Spleen (tissue), 11 donors: ENCODE data around the gene DDX17. TPM values are rescaled to one million over a fixed set of nuclear protein-coding genes. Genes with fewer than 3 reads are reported as not detected.

Experiments used
- DNase-seq: peaks from one replicate; pipeline ENCODE4 v3.0.0-alpha.2; 2020
- H3K27ac ChIP-seq, 8 donors: fragments of 200-600 bp; sonication (generic) in 7 of 8; 1 replicate in 4 of 8; 2 replicates in 4 of 8; pipeline versions ENCODE4 v1.5.0 to v1.8.0; 2016 to 2021; ENCODE audit warnings: inconsistent platforms in 4 of 8, mild to moderate bottlenecking in 4 of 8, moderate library complexity in 1 of 8
- H3K27me3 ChIP-seq, 7 donors: fragments of 200-600 bp; sonication (generic) in 6 of 7; replicated peaks in 1 of 7; 1 replicate in 4 of 7; 2 replicates in 3 of 7; pipeline versions ENCODE4 v1.5.0 to v1.8.0; 2016 to 2021; ENCODE audit warnings: inconsistent platforms in 3 of 7, mild to moderate bottlenecking in 1 of 7
- H3K36me3 ChIP-seq, 6 donors: fragments of 200-600 bp; sonication (generic) in 5 of 6; 1 replicate in 4 of 6; 2 replicates in 2 of 6; pipeline versions ENCODE4 v1.5.0 to v1.8.0; 2016 to 2021; ENCODE audit warnings: inconsistent platforms in 2 of 6
- H3K4me1 ChIP-seq, 6 donors: fragments of 200-600 bp; sonication (generic) in 5 of 6; 1 replicate in 3 of 6; 2 replicates in 3 of 6; pipeline versions ENCODE4 v1.5.0 to v1.8.0; 2016 to 2021; ENCODE audit warnings: inconsistent platforms in 3 of 6
- H3K4me3 ChIP-seq, 8 donors: fragments of 200-600 bp; sonication (generic) in 7 of 8; 1 replicate in 4 of 8; 2 replicates in 4 of 8; pipeline versions ENCODE4 v1.5.0 to v1.8.0; 2016 to 2021; ENCODE audit warnings: inconsistent platforms in 4 of 8, mild to moderate bottlenecking in 4 of 8, moderate library complexity in 2 of 8
- H3K9me3 ChIP-seq, 8 donors: fragments of 200-600 bp; sonication (generic) in 7 of 8; 1 replicate in 4 of 8; 2 replicates in 4 of 8; pipeline versions ENCODE4 v1.5.0 to v1.8.0; 2016 to 2021; ENCODE audit warnings: inconsistent platforms in 4 of 8
- POLR2A ChIP-seq, 3 donors: fragments of 450-650 bp; IDR thresholded peaks; one replicate each; pipeline ENCODE4 v1.5.1; 2017; ENCODE audit warnings: antibody characterized with exemption in 3 of 3, mild to moderate bottlenecking in 1 of 3
- POLR2AphosphoS5 ChIP-seq, 3 donors: sonication (generic); formaldehyde crosslinking; IDR thresholded peaks; one replicate each; pipeline ENCODE4 v1.5.1; 2017; ENCODE audit warnings: antibody characterized with exemption in 3 of 3
- WGBS, 5 donors: extraction: QIAGEN DNeasy Blood & Tissue Kit in 3 of 5; methylation state at CpG; one replicate each; pipeline versions ENCODE4 v1.1.5 to v1.1.7; 2013 to 2018; 5-methylcytosine and 5-hydroxymethylcytosine counted together
- intact Hi-C: fragments of 100-400 bp; cut with DNase I; formaldehyde crosslinking; loops from one replicate; pipeline ENCODE4 v1.15.0; 2023; ENCODE audit warnings: low total_unique reads
- polyA plus RNA-seq, 3 donors: library from polyadenylated mRNA; stranded (reverse); fragments of 200-250 nt; gene quantifications; one replicate each; pipeline ENCODE4 v1.2.1, GENCODE V29; 2013
- total RNA-seq, 7 donors: library from RNA; depleted of rRNA in 3 of 7; stranded (reverse); fragments of >200 nt in 3 of 7; fragmentation: NEBNext Ultra II Directional in 4 of 7; extraction: Animal tissue kit (Norgen Biotek cat#: 25700) in 4 of 7; gene quantifications; one replicate each; pipeline versions ENCODE4 v1.1.0 to v1.2.1, GENCODE V29; 2016 to 2021
- TF ChIP-seq, protein P1 (sequence below), 11 experiments: fragments of 200-600 bp in 7 of 11; fragments of 450-650 bp in 4 of 11; sonication (generic) in 4 of 11; IDR thresholded peaks in 8 of 11; conservative IDR thresholded peaks in 3 of 11; 1 replicate in 7 of 11; 2 replicates in 4 of 11; pipeline versions ENCODE4 v1.4.0 to v1.8.0; 2016 to 2021; ENCODE audit warnings: antibody characterized with exemption in 11 of 11, inconsistent platforms in 4 of 11, mild to moderate bottlenecking in 1 of 11
- donor health status: healthy with polysubstance abuse.
- donor health status: DM: no; HTN: no; CAD: no; lungs with moderate emphysema.
- donor health status: DM: no; HTN: no; CAD: no.
- donor health status: Bipolar disorder and iron deficiency.
- donor health status: healthy.
- donor health status: DM: no; HTN: no; CAD: no.
- donor health status: DM: yes; HTN: yes; CAD: no.

DDX17 gene
- total and polyA plus RNA-seq, 10 donors, result 150 to 818 (median 606) TPM

DNA sequence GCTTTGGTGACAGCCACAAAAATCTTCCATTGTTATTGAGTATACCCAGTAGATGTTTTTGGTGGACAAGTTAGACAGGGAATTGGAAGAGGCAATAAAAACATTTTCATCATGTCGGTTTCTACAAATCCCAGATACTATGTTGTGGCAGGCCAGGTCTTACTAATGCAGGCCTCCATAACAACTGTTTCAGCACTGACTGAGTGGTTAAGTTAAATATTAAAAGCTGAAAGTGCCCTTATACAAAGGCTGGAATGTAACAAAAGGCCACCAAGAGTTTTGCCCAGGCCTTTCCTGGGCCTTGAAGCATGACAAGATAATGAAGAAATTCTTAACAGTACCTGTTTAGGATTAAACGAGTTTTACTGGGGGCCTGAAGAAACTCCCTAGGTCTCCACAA, 34.6 kb upstream of the DDX17 start:
- TF ChIP-seq POLR2AphosphoS5 (IDR thresholded peaks at IDR 0.05) (no peak), POLR2A (IDR thresholded peaks at IDR 0.05) (no peak)
- TF ChIP-seq, protein P1, sequence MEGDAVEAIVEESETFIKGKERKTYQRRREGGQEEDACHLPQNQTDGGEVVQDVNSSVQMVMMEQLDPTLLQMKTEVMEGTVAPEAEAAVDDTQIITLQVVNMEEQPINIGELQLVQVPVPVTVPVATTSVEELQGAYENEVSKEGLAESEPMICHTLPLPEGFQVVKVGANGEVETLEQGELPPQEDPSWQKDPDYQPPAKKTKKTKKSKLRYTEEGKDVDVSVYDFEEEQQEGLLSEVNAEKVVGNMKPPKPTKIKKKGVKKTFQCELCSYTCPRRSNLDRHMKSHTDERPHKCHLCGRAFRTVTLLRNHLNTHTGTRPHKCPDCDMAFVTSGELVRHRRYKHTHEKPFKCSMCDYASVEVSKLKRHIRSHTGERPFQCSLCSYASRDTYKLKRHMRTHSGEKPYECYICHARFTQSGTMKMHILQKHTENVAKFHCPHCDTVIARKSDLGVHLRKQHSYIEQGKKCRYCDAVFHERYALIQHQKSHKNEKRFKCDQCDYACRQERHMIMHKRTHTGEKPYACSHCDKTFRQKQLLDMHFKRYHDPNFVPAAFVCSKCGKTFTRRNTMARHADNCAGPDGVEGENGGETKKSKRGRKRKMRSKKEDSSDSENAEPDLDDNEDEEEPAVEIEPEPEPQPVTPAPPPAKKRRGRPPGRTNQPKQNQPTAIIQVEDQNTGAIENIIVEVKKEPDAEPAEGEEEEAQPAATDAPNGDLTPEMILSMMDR (IDR thresholded peaks at IDR 0.05 in 8 of 11, conservative IDR thresholded peaks at IDR 0.05 in 3 of 11), result no peak
- no peak overlapping the region for H3K4me3 ChIP-seq
- H3K4me1 ChIP-seq, result no peaks in the 10 kb centered on the region
- WGBS, 5 donors, result 91 to 100% (median 94%) methylated on average over 2 of the region's 2 CpGs
- DNase-seq, result no peak
- no peak overlapping the region for H3K27ac ChIP-seq
- intact Hi-C loops, result no loop called here
- H3K9me3 ChIP-seq, result peaks cover 0 to 34% (median 20%) of the 10 kb centered on the region in 8 donors
- no peaks in the 10 kb centered on the region for H3K36me3 ChIP-seq
- no peaks in the 10 kb centered on the region for H3K27me3 ChIP-seq

DNA sequence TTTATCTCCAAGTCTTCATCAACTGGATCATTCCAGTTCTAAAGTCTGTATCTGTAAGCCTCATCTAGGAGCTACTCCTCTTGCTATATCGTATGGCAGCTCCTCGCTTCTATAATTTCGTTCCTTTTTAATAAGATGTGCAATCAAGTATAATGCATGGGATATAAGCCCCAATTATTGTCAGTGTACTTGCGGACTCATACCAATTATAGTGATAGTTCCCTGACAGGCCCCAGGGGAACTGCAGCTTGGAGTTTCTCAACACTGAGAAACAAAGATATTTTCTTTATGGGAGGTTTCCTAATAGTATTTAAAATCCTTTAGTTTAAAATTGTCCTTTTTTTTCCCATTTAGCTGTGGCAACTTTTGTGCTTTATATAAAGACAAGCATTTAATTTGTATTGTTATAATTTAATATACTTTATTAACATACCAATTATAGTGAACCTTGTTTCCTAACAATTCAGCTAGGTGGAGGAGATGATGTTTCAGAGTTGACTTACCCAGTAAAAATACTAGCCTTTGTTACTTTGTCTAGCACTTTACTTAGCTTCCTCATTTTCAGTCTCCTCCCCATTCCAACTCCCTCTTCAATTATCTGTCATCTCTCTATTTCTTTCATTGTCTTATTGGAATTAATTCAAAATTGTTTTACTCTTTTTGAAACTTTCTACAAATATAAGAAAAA, 25.3 kb upstream of the DDX17 start:
- no peak for DNase-seq
- H3K36me3 ChIP-seq, result no peaks in the 10 kb centered on the region
- peaks cover 0 to 14% (median 0%) of the 10 kb centered on the region in 6 donors for H3K4me1 ChIP-seq
- peaks cover 0 to 3% (median 0%) of the 10 kb centered on the region in 7 donors for H3K27me3 ChIP-seq
- TF ChIP-seq, protein P1 (IDR thresholded peaks at IDR 0.05 in 8 of 11, conservative IDR thresholded peaks at IDR 0.05 in 3 of 11), result no peak
- TF ChIP-seq POLR2AphosphoS5 (IDR thresholded peaks at IDR 0.05) (no peak), POLR2A (IDR thresholded peaks at IDR 0.05) (no peak)
- H3K27ac ChIP-seq, result peak overlapping the region in 2 of 8 donors; percentile 5 to 39
- no peaks in the 10 kb centered on the region for H3K9me3 ChIP-seq
- 91 to 95% (median 93%) methylated on average over 4 of the region's 4 CpGs for WGBS, 5 donors
- intact Hi-C loops, result no loop called here
- H3K4me3 ChIP-seq, result no peak overlapping the region

DNA sequence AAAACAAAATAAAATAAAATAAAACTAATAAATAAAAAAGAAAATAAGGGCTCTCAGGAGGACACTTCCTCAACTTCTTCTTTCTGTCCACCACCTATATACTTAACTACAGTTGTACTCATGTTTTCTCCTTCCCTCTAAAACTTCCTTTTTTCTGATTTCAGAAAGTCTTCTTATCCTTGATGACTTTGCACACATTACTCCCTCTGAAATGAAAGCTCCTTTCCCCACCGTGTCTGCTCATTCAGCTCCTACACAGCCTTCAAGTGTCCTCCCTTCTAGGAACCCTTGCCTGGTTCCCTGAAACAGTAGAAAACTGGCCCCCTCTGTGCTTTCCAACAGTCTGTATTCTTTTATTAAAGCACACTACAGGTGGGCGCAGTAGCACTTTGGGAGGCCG, 18.3 kb upstream of the DDX17 start:
- intact Hi-C loops, result no loop called here
- Histone ChIP-seq H3K4me1 (no peaks in the 10 kb centered on the region), H3K27me3 (peaks cover 0 to 29% (median 0%) of the 10 kb centered on the region in 7 donors), H3K4me3 (no peak overlapping the region), H3K27ac (no peak overlapping the region), H3K9me3 (no peaks in the 10 kb centered on the region), H3K36me3 (no peaks in the 10 kb centered on the region)
- no peak for DNase-seq
- no peak for TF ChIP-seq POLR2A (IDR thresholded peaks at IDR 0.05)
- TF ChIP-seq, protein P1 (IDR thresholded peaks at IDR 0.05 in 8 of 11, conservative IDR thresholded peaks at IDR 0.05 in 3 of 11), result no peak
- TF ChIP-seq POLR2AphosphoS5 (IDR thresholded peaks at IDR 0.05), result no peak
- 64 to 75% (median 66%) methylated on average over 3 of the region's 3 CpGs for WGBS, 5 donors

DNA sequence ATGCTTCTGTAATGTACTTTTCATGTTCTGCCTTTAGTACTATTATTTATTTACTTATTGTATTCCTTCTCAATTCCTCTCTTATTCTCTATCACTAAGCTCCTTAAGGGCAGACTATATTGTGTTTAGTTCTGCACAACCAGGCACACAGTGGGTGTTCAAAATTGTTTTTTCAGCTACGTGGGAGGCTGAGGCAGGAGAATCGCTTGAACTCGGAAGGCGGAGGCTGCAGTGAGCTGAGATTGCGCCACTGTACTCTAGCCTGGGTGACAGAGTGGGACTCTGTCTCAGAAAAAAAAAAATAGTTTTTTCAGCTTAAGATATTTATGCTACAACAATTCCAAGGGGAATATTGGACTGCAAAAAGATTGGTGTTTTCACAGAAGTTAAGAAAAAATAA, 17.4 kb upstream of the DDX17 start:
- WGBS, 5 donors, result 90 to 98% (median 92%) methylated on average over 5 of the region's 5 CpGs

More for the DNA sequence above, 17.4 kb upstream of the DDX17 start:
- DNase-seq, result no peak
- no peak overlapping the region for H3K4me3 ChIP-seq
- H3K9me3 ChIP-seq, result no peaks in the 10 kb centered on the region
- intact Hi-C loops, result no loop called here
- no peaks in the 10 kb centered on the region for H3K4me1 ChIP-seq
- no peak overlapping the region for H3K27ac ChIP-seq
- H3K36me3 ChIP-seq, result no peaks in the 10 kb centered on the region
- peaks cover 0 to 29% (median 0%) of the 10 kb centered on the region in 7 donors for H3K27me3 ChIP-seq
- TF ChIP-seq, protein P1 (IDR thresholded peaks at IDR 0.05 in 8 of 11, conservative IDR thresholded peaks at IDR 0.05 in 3 of 11), result no peak
